DLD1 (cell line): Measurements from ENCODE around the gene COBLL1.

Experiments used
- in situ Hi-C: cut with HindIII; loops from 2 replicates; pipeline ENCODE4 v1.10.0; 2017; ENCODE audit warnings: low sequenced_read_pairs

COBLL1 gene

DNA sequence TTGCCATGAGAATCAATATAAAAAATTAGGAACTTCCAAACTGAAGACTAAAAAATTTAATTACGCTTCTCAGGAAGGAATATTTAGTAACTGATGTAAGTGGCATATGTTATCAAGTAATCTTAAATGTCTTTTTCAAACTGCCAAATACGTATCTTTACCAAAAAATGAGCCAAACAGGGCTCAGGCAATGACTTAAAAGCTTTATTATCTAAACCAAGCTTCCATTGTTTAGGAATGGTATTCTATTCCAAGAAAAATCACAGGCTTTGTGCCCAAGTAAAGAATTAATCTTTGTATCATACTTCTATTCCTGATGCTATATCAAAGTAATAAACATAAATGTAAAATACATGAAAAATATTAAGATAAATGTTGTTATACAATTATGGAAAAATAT is 148.7 kb downstream of the COBLL1 start:
- in situ Hi-C loops: no loop called here

DNA sequence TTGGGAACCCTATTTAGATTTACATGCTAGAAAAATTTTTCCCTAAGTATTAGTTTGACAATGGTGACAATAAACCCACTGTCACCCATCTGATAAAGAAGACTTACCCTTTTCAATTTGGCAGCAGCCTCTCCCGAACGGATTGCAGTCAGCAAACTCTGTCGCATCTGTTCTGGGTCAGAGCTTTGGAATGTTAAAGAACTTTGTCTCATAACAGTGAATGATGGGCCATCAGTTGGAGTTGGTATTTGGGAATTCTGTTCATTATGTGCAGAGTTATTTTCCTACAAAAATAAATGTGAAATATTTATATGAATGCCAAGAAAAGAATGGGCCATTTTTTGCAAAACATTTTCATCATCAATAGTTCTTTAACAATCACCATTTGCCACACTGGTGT is 149.5 kb downstream of the COBLL1 start:
- in situ Hi-C loops: no loop called here

DNA sequence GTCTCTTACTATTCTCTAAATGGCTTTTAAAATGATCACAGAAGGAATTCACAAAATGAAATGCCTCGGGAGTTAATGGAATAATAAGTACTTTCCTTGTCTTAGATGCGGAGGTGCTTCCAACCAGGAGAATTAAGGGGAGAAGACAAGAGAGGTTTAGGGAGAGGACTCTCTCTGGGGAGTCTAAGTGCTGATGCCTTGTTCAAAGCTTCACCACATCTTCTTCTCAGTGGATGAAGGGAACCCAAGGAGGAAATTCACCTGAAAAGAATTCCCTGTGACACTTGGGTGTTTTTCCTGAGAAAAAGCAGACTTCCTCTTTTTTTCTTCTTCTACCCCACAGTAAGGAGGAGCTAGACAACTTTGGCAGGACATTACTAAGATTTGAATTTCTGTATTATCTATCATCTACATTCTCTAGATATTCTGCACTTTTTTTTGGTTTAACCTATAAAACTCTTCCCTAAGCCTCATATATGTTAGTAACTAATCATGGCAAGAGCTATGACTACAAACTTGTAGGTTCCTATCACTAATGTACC is 150.2 kb downstream of the COBLL1 start:
- in situ Hi-C loops: no loop called here

DNA sequence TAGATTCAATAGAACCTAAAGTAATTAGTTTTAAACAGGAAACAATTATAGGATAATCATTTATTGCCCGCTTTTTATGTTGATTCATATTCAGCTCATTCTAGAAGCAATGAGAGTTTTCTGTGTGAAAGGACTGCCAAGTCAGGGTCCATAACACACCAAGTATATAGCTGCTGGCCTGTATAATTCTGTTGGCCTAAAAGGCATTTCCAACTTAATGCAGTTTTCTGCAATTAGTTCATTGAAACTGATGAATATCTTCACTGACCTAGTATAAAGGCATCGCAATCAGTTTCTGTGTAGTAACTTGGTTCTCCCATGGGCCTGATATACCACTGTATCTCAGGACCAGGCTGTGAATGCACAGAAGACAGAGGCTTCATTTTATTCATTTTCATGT is 151.3 kb downstream of the COBLL1 start:
- in situ Hi-C loops: no loop called here

DNA sequence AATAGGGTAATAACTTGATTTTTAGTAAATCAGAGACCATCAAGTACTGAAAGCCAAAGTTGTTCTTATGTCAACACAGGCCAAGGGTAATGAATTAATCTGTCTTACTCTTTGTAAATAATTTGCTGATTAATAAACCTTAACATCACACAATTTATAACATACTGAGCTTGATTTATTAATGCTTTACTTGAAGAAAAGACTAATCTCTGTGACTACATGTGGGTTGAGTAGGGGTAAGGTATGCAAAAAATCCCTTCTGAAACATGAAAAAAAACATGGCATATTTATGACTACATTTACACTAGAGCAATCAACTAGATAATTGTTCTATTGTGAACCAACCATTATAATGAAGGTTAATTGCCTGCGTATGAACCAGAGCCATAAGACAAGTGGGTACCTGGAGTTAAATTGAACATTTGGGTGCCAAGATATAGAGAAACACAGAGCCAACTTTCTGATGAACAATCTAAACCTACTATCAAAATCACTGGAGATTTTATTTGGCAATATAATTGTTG is 152.7 kb downstream of the COBLL1 start:
- in situ Hi-C loops: no loop called here

DNA sequence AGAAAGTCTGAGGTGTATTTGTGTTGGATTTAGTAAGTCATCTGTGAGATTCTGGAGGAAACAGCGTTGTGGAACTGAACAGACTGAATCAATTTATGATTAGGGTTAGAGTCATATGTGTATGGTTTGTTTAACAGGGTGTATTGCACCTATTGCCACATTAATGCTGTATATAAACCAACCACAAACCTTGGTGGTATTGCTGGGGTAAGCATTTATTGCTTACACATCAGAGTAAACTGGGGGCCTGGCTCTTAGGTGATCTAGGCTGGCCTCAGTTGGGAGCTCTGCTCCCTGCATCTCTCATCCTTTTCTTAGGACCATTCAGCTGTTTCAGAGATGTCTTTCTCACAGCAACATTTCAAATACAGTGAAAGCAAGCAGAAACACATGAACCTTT is 160.6 kb downstream of the COBLL1 start:
- in situ Hi-C loops: no loop called here

DNA sequence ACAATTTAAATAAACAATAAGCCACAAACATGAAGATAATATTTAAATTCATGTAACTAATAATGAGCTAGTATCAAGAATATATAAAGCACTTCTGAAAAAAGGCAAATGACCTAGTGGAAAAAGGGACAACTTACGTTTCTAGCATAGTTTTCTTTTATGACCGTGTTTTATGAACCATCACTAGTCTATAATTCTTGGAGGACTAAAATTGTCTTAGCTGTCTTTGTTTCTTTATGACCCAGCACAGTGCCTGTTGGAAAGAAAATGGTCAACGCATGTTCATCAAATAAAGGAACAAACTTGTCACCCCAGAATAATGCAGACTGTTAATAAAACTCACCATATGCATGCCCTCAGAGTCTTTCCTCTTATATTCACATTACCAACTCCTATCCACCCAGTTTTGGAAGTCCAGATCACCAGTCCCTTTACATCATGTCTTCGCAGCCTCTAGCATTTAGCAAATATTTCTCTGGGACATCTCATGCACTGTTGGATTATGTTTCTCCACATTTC is 162.9 kb downstream of the COBLL1 start:
- in situ Hi-C loops: no loop called here

DNA sequence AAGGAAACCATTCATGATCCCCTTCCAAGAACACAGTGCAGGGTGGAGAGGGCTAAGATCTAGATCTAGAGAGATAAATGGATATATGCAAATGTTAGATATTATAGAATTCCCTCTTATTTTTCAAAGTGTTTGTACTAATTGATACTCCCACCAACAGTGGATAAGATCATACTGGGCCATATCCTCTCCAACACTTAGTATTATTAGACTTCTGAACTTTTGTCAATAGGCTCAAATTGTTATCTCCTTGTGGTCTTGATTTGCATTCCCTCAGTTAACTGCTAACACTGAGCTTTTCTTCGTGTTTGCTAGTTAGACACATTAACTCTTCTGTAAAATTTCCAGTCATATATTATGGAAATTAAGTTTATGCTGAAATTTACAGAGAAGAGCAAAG is 163.9 kb downstream of the COBLL1 start:
- in situ Hi-C loops: no loop called here

DNA sequence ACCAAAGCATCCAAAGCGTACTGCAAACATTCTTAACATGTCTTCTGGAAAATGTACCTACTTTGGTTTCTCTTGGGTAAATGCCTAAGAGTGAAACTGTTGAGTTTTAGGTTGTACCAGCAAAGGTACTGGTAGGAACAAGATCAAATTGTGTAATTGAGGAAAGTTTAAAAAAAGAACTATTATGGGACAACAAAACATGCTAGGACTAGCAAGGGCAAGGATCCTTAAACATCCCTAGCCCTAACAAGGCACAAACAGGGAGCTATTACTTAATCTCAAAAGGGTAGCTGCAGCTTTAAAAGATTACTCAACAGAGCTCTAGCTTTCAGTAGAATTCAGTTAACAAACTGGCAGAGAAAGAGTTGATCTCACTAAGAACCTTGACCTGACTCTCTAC is 164.4 kb downstream of the COBLL1 start:
- in situ Hi-C loops: no loop called here

DNA sequence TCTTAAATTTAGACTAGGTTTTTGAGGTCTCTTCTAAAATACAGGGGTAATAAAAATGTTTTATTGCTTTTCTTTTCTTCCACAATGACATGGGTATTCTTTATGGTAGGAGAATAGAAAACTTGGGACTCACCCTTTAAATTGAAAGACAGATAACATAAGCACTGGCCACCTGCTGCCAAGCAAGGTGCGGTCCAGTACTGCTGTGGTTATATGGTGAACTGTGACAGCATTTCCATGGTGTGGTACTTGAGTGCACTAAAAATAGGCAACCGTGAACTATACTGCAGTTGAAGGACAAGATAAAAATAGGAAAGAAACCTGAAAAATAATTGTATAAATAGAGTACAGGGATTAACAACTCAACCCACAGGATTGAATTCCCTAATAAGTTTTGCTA is 165.9 kb downstream of the COBLL1 start:
- in situ Hi-C loops: no loop called here

DNA sequence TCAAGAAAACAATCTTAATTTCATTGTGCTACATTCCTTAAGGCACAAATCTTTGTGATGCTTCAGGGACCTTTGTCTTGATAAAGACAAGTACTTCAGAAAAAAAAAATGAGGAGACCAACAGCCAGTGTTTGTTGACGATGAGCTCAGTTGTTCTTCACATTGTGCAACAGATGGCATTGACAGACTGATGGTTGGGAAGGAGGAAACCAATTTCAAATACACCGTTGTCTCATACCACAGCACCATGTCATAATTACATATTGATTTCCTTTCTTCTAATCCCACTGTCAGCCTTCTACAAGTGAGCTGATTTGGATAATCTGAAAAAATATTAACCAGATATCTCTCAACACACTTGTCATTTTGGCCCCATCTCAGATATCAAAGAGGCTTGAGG is 166.6 kb downstream of the COBLL1 start:
- in situ Hi-C loops: no loop called here

DNA sequence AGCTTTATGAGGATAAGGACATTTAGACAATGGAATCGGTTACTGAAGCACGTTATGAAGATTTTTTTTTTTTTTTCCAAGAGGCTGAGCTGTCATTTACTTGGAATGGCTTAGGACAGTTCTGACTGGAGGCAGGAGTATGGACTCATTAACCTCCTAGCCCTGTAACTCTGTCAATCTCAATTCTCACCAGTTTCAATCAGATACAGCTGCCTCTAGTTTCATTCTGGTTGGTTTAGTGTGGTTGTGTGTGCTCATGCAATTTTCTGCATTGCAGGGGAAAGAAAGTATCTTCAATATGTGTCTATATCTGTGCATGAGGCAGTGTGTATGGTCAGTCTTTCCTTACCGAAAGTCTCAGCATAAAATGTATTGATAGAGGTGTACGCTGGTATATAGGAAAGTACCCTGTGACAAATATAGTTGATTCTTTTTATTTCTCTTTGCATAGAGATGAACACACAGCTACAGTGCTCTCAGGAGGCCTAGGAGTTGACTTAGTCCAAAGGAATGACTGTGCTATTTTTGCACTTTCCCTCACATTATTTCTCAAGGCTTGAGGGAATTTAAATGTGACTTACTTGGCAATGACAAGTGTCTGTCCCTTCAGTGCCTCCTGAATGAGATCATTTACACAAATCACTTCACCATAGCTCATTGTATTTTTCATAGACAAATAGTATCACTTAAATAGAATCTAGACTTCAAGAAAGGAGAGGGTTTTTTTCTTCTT is 169.8 kb downstream of the COBLL1 start:
- in situ Hi-C loops: no loop called here

DNA sequence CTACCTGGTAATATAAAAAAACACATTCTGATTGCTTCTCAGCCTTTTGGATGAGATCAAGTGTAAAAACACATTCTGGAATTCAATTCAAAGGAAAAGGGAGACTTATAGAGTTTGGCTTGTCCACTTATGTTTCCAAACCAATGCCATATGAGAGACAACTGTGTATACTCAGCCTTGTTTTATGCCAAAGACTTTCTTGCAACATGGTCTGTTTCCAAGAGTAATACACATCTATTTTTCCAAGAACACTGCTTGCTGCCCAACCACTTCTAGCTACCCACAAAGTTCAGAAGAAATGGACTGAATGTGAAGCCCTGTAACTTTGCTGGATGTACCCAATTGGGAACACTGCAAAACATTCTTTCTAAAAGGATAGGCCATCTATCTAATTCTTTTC is 172.3 kb downstream of the COBLL1 start:
- in situ Hi-C loops: no loop called here

DNA sequence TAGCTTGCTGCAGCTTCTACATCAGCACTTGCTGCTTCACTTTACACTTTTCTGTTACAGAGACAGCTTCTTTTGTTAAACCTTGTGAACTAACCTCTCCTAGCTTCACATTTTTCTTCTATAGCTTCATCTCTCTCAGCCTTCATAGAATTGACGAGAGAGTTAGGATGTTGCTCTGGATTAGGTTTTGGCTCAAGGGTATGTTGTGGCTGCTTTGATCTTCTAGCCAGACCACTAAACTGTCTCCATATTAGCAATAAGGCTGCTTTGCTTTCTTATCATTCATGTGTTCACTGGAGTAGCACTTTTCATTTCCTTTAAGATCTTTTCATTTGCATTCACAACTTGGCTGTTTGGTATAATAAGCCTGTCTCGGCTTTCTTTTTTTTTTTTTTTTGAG is 174.1 kb downstream of the COBLL1 start:
- in situ Hi-C loops: no loop called here

DNA sequence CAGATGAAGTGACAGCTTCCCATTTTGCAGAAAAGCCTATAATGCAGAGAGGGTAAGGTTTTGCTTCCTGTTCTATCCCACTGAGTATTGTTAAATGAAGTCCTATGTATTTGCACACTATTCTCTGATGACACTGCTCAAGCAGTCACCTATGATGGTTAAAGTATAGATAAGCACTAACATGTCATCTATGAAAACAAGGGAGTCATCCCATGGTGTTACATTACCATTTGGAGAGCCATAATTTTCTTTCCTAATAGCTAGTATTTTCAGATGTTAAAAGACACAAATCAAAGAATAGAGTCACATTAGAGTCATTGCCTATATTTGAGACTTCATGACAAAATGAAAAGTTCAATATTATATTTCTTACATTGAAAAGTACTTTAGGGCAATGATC is 177.6 kb downstream of the COBLL1 start:
- in situ Hi-C loops: no loop called here

DNA sequence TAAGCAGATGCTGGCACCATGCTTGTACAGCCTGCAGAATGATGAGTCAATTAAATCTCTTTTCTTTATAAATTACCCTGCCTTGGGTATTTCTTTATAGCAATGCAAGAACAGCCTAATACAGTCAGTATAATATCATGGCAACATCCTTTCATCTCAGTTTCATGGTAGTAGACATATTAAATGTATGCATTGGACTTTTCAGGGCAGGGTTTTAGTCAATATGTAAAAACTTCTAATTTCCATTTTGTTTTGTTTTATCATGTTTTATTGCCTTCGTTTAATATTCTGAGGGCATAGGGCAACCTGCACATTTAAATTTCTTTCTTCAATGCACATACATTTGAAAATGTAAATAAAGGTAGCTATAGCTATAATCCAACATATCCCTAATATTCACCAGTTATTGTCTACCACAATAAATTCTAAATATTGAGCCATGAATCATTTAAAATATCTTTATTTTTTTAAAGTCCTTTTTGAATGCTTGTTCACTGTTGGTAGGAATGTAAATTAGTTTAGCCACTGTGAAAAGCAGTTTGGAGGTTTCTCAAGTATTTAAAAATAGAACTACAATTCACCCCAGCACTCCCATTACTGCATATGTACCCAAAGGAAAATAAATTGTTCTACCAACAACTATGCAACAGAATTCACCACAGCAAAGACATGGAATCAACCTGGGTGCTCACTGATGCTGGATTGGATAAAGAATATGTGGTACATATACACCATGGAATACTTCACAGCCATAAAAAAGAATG is 178.6 kb downstream of the COBLL1 start:
- in situ Hi-C loops: no loop called here

DNA sequence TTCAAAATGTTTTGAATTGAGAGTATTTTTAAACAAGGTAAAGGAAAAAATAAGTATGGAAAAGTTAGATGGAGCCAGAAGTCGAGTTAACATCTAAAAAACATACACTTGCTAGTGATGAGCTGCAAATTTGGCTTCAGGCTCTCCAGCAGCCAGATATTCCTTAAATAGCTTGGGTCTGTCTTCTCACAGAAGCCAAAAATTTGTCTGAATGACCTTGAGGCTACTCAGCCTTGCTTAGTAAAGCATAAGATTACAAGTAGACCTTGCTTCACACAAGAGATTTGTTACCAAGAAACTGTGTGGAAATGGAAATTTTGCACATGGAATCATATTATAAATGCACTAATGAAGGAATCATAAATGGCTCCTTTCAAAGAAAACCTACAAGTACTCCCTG is 179.6 kb downstream of the COBLL1 start:
- in situ Hi-C loops: no loop called here

DNA sequence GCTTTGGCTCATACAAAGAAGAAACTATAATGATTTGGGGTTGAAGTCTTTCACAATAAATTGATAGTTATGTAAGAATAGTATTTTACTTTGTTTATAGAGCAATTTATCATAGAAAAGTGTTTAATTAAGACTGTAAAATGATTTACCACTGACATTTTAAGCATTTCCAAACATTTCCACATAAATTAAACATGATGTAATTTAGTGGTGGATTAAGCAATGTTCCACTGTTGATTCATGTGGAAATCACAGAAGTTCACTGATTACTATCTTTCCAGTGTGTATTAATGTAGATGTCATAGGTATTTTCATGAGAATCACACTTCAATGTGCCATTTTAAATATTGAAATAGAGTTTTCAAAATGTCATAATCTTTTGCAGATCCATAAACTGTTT is 180.3 kb downstream of the COBLL1 start:
- in situ Hi-C loops: no loop called here

DNA sequence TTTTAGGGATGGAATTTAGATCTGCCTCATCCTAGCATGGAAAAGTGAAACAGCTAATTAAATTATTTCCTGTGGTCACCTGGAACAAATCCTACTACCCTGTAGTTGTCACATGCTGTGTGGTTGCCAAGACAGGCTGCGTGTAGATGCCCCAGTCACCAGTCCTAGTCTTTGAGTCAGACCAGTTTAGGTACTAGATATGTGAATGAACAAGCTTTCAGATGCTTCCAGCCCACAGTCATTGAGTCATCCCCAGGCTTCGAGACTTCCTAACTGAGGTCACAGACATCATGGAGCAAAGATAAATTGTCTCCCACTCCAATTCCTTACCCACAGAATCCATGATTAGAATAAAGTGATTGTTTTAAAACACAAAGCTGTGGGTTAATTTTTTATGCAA is 184.5 kb downstream of the COBLL1 start:
- in situ Hi-C loops: no loop called here

DNA sequence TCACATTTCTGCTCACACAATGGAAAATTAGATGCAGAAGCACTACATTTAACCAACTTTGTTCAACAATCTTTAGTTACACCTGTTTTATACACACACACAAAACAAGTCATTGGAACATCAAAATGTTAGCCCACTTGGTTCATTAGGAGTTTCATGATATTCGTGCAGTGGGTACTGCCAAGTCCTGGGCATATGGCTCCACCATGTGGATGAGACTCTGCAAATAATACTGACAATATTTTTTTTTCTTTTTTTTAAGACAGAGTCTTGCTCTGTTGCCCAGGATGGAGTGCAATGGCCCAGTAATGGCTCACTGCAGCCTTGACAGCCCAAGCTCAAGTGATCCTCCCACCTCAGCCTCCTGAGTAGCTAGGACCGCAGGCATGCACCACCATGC is 185.9 kb downstream of the COBLL1 start:
- in situ Hi-C loops: no loop called here

DNA sequence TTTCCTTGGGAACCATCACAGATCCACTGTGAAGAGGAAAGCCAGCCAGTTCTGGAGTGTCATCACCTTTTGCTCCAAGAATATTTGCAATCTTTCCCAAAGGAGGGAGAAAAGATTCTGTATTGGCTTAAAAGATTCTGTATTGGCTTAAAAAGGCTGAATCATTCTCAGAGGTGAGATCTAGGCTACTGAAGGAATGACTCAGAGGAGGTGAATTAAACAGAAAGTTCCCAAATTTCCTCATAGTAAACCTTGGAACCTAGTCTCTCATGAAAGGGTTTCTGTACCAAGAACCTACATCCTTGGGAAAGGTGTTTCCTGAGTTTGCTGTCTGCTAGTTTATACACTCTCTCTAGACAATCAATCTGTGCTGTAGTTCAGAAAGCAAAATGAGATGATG is 186.3 kb downstream of the COBLL1 start:
- in situ Hi-C loops: no loop called here

DNA sequence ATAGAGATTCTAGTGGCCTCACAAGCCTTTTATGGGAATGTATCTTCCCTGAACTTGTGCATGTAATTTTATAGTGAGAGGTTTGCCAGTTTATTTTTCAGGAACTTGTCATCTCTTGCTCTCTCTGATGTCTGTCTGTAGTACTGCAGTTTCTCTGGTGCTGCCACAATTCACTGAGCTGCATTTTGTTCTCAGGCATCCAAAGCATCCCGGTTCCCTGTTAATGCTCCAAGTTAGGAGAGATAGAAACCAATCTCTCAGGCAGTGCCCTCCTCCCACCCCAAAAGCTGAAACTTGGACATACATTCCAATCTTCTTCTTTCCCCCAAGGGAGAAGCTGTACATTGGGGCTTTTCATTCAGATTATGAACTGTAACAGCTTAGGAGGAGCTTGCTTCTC is 190.3 kb downstream of the COBLL1 start:
- in situ Hi-C loops: no loop called here
